ENCODE data around the gene SLC49A4. TPM values are rescaled to one million over a fixed set of nuclear protein-coding genes. Genes with fewer than 3 reads are reported as not detected.

The SLC49A4 gene
- polyA plus RNA-seq, 1 donor: 17.3 TPM

GRCh38 chr3:122784436-122784835 lies 10.4 kb upstream of the SLC49A4 start:
- no peak for DNase-seq

DNA sequence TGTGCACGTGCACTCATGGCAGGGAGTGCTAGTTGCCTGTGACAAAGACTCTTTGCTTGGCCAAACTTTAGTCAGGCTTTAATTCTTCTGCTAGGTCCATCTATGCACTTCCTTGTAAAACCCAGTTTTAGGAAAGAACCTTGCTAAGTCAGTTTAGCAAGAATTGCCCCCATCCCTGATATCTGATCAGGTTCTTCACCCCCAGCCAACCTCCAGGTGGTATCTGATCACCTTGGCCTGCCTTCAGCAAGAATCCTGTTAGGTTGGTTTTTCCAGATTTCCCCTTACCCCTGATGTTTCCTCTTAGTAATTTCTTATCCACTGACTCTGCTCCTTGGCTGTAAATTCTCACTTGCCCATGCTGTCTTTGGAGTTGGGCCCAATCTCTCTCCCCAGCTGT lies 9.6 kb upstream of the SLC49A4 start:
- DNase-seq: no peak

GRCh38 chr3:122786066-122786465 lies 8.8 kb upstream of the SLC49A4 start:
- DNase-seq: no peak

DNA sequence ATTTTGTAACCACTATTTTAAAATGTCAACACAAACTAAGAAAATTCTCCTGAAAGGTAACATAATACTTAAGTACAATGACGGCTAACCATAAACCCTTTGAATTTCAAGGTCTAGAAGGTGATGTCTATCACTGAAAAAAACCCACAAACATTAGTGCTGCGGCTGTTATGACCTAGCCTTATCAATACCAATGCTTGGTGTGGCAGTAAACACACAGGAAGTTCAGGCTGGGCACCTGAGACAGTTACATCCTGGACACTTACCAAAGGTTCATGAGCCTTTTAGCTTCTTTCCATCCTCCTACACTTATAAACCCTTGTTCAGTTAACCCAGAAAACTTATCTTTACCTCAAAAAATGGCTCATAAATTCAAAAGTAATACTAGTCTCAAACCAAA lies 7.0 kb upstream of the SLC49A4 start:
- no peak for DNase-seq

DNA sequence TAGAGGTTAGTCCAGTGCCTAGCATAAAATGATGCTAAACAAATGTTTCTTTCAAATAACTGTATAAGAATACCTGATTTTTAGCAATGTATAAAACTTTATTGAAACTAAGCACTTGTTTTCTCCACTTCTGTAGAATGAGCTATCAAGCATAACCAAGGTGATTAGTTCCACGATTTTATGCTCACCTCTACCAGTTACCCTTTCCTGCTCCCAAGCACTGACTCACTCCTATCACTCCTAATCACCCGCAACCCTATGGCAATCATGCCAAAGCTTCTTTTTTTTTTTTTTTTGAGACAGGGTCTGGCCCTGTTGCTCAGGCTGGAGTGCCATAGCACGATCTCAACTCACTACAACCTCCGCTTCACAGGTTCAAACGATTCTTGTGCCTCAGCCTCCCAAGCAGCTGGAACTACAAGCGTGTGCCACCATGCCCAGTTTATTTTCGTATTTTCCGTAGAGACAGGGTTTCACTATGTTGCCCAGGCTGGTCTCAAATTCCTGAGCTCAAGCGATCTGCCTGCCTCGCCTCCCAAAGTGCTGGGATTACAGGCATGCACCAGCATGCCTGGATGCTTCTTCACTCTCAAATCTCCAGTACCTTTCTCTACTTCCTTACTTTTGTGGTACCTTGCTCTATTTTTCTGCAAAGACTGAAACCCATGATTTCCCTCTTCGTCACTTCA lies 5.1 kb upstream of the SLC49A4 start:
- no peak for DNase-seq

- peak; percentile 90 for DNase-seq
Observed at GRCh38 chr3:122793568-122794416, 1.1 kb upstream of the SLC49A4 start, which contains the start of gene HSPBAP1. TSS of gene HSPBAP1 (minus strand) at chr3:122793831. CDS start at chr3:122793680, 151 bp downstream.

GRCh38 chr3:122794483-122794778 lies 438 bp upstream of the SLC49A4 start:
- no peak for DNase-seq

DNA sequence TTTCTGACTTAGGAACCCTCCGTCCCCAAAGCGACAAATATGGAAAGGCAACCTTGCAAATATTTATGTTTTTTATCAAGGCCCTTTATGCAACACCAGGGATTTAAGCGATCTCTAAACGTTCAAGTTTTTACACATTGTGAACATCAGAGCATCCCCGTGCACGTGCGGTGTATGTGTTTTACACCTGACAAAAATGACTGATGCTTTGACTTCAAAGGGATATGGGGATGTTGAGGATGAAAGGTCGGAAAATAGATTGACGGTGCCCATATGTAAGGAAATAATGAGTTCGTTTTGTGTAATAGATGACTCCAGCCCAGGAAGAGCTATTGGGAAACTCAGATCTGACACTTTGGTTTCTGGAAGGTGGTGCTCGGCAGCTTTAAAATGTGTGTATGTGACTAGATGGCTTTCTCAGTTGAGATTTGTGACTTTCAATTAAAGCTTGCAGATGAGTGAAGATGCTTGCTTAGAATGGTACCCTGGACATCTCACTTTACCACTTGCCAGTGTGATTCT lies 866 bp downstream of the SLC49A4 start:
- DNase-seq: peak; percentile 1

DNA sequence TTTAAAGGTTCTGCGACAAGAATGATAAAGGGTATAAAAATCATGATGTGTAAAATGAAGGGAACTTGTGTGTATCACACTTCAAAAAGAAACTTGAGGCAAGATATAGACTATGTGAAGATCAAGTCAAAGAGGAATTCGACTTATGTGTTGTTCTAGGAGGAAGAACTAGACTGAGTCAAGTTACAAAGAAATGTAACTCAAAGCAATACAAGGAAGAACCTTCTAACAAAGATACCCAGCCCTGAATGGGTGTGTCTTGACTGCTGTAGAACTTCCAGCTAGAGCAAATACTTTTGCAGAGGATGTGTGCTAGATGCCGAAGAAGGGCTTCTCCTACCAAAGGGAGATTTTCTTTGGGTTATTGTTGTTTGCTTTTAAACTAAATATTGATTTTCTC lies 2.4 kb downstream of the SLC49A4 start:
- DNase-seq: no peak

GRCh38 chr3:122799322-122799721 lies 4.5 kb downstream of the SLC49A4 start:
- no peak for DNase-seq

GRCh38 chr3:122800031-122800430 lies 5.2 kb downstream of the SLC49A4 start:
- DNase-seq: no peak

- DNase-seq: no peak
Observed at GRCh38 chr3:122800706-122801237, 5.9 kb downstream of the SLC49A4 start.

- no peak for DNase-seq
Observed at GRCh38 chr3:122802323-122802722, 7.5 kb downstream of the SLC49A4 start.

DNA sequence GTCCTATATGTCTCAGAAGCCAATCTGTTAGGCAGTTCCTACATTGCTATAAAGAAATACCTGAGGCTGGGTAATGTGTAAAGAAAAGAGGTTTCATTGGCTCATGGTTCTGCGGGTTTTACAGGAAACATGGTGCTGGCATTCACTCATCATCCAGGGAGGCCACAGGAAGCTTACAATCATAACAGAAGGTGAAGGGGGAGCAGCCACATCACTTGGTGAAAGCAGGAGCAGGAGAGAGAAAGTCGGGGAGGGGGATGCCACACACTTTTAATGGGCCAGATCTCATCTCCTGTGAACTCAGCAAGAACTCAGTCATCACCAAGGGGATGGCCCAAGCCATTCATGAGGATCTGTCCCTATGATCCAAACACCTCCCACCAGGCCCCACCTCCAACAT lies 9.1 kb downstream of the SLC49A4 start:
- no peak for DNase-seq

- no peak for DNase-seq
Observed at GRCh38 chr3:122810734-122811133, 15.9 kb downstream of the SLC49A4 start.

DNA sequence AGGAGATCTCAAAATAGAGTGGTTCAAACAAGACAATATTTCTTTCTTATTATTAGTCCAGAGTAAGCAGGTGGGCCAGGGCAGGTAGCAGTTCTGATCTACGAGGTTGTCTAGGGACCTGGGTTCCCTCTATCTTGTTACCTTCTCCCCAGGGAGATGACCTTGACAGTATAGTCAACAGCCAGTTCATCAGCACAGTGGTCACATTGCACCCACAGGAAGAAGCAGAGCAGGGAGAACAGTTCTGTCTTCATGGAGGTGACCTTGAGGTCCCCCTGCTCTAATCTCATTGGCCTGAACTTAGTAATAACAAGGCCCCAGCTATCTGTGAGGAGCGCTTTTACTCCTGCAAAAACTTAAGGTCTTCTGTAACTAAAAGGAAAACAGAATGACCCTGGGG lies 21.7 kb downstream of the SLC49A4 start:
- no peak for DNase-seq

GRCh38 chr3:122824465-122825381 lies 29.9 kb downstream of the SLC49A4 start:
- peak; percentile 19 for DNase-seq

DNA sequence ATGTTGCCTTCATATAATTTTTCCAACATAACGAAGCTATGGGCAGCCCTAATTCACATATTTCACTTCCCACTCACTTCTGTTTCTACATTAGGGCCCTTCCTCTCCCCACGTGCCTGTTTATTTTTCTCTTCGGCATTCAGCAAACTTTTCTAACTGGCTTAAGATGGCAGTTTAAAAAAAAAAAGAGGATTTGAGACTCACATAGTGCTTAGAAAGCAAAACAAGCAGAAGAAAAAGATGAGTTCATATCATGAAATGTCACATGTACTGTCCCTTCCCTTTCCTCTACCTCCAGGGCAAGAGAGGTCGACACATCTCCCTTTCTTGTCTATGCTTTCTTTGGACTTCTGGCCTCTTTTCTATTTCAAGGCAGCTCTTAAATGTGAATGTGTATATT lies 30.6 kb downstream of the SLC49A4 start:
- DNase-seq: no peak

GRCh38 chr3:122826278-122826677 lies 31.4 kb downstream of the SLC49A4 start:
- DNase-seq: no peak

DNA sequence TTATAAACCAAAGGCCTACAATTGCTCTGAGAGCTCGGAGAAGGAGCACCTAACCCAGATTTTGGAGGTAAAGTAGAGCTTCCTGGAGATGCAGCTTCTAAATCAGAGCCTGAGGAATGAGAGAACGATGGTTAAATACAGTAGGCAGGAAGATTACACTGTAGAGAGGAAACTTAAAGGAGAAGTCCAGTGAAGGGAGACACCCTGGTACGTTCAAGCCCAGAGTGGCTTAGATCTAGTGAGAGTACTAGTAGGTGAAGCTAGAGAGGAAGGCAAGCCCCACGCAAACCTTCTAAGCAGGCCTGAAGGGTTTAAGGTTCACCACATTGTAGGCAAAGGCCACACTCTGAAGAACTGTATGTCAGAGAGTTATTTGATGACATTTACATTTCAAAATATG lies 33.4 kb downstream of the SLC49A4 start:
- no peak for DNase-seq

GRCh38 chr3:122835590-122835989 lies 40.7 kb downstream of the SLC49A4 start:
- DNase-seq: no peak

GRCh38 chr3:122843604-122844003 lies 48.7 kb downstream of the SLC49A4 start:
- DNase-seq: no peak
